SK-N-SH (cell line): ENCODE data around the gene WIPI1. TPM values are rescaled to one million over a fixed set of nuclear protein-coding genes. Genes with fewer than 3 reads are reported as not detected.

ENCODE experiments used
- CTCF ChIA-PET: fragments of 300-600, 350-600 bp; formaldehyde crosslinking; extraction: SDS; loops from one replicate; lab custom pipeline; 2021; lab: Yijun Ruan, JAX
- POLR2A ChIA-PET: fragments of 350-600 bp; sonication (Branson Sonifier 250); formaldehyde crosslinking; extraction: SDS; loops from one replicate; lab custom pipeline; 2020; ENCODE audit warnings: antibody characterized with exemption, inconsistent platforms; lab: Yijun Ruan, JAX
- DNase-seq: peaks from one replicate; pipeline ENCODE4 v3.0.0; 2012
- H2AFZ ChIP-seq: fragments of 200-600 bp; sonication (generic); 2 replicates; pipeline ENCODE4 v1.8.1; 2016; ENCODE audit warnings: antibody characterized with exemption, mild to moderate bottlenecking, low read depth
- H3F3A ChIP-seq: fragments of 200-600 bp; sonication (generic); replicated peaks from 2 replicates; pipeline ENCODE3; 2016; ENCODE audit warnings: antibody characterized with exemption, mild to moderate bottlenecking; ENCODE audit not compliant: insufficient read depth
- H3K27ac ChIP-seq, 2 experiments: fragments of 200-500 bp in 1 of 2; fragments of 200-600 bp in 1 of 2; sonication (Bioruptor generic) in 1 of 2; sonication (generic), shearing (Covaris generic) in 1 of 2; 2 replicates each; pipeline versions ENCODE4 v1.5.1 to v1.6.1; 2014 to 2016; ENCODE audit warnings: low read depth in 2 of 2, inconsistent platforms in 1 of 2, low read length in 1 of 2, mild to moderate bottlenecking in 1 of 2, mixed read lengths in 1 of 2
- H3K27me3 ChIP-seq: fragments of 200-600 bp; sonication (generic), shearing (Covaris generic); 2 replicates; pipeline ENCODE4 v1.6.1; 2016; ENCODE audit warnings: mixed run types; ENCODE audit not compliant: insufficient read depth
- H3K36me3 ChIP-seq, 2 experiments: fragments of 200-500 bp in 1 of 2; fragments of 200-600 bp in 1 of 2; sonication (Bioruptor generic) in 1 of 2; sonication (generic) in 1 of 2; replicated peaks in 1 of 2; 2 replicates each; pipeline versions ENCODE3 to v1.5.1; 2014 to 2016; ENCODE audit warnings: low read length in 1 of 2, mild to moderate bottlenecking in 1 of 2; ENCODE audit not compliant: insufficient read depth in 2 of 2, control insufficient read depth in 1 of 2
- H3K4me1 ChIP-seq, 2 experiments: fragments of 200-500 bp in 1 of 2; fragments of 200-600 bp in 1 of 2; sonication (Bioruptor generic) in 1 of 2; sonication (generic), shearing (Covaris generic) in 1 of 2; 2 replicates each; pipeline versions ENCODE4 v1.5.1 to v1.6.1; 2014 to 2016; ENCODE audit warnings: low read depth in 1 of 2, low read length in 1 of 2, mixed run types in 1 of 2; ENCODE audit not compliant: insufficient read depth in 2 of 2, control insufficient read depth in 1 of 2
- H3K4me2 ChIP-seq: fragments of 200-600 bp; sonication (generic), shearing (Covaris generic); 2 replicates; pipeline ENCODE4 v1.6.1; 2017; ENCODE audit warnings: mixed run types
- H3K4me3 ChIP-seq, 2 experiments: fragments of 200-500 bp in 1 of 2; fragments of 200-600 bp in 1 of 2; sonication (Bioruptor generic) in 1 of 2; sonication (generic), shearing (Covaris generic) in 1 of 2; 2 replicates each; pipeline versions ENCODE4 v1.5.1 to v1.8.1; 2014 to 2016; ENCODE audit warnings: low read depth in 2 of 2, inconsistent platforms in 1 of 2, low read length in 1 of 2, mild to moderate bottlenecking in 1 of 2, mixed read lengths in 1 of 2, moderate library complexity in 1 of 2
- H3K79me2 ChIP-seq: fragments of 200-600 bp; sonication (generic); 2 replicates; pipeline ENCODE4 v1.8.1; 2017; ENCODE audit warnings: mild to moderate bottlenecking; ENCODE audit not compliant: insufficient read depth
- H3K9ac ChIP-seq: fragments of 200-600 bp; sonication (generic); 2 replicates; pipeline ENCODE4 v1.6.1; 2017; ENCODE audit warnings: mixed run types
- H3K9me2 ChIP-seq: fragments of 200-600 bp; sonication (generic); 2 replicates; pipeline ENCODE4 v1.6.1; 2017; ENCODE audit warnings: mixed run types
- H3K9me3 ChIP-seq: fragments of 200-600 bp; sonication (generic); 2 replicates; pipeline ENCODE4 v1.6.1; 2017; ENCODE audit warnings: mixed run types, mild to moderate bottlenecking, moderate library complexity
- H4K20me1 ChIP-seq: fragments of 200-600 bp; sonication (generic); 2 replicates; pipeline ENCODE4 v1.6.1; 2017; ENCODE audit warnings: mild to moderate bottlenecking, mixed run types; ENCODE audit not compliant: insufficient read depth
- ELF1 ChIP-seq: IDR thresholded peaks from 2 replicates; pipeline ENCODE4 v1.4.0; 2012
- EP300 ChIP-seq, 2 experiments: IDR thresholded peaks; 2 replicates each; pipeline versions ENCODE4 v1.4.0 to v1.6.1; 2012; ENCODE audit warnings: borderline replicate concordance in 1 of 2, low read depth in 1 of 2, low read length in 1 of 2
- EZH2phosphoT487 ChIP-seq: fragments of 200-600 bp; sonication (generic); IDR thresholded peaks from 2 replicates; pipeline ENCODE4 v1.6.1; 2017; ENCODE audit warnings: low read depth, mixed run types, mild to moderate bottlenecking, antibody characterized with exemption, moderate library complexity, borderline replicate concordance
- FOSL2 ChIP-seq: IDR thresholded peaks from 2 replicates; pipeline ENCODE4 v1.4.0; 2012; ENCODE audit warnings: low read depth, mild to moderate bottlenecking, moderate library complexity, borderline replicate concordance
- FOXJ3 ChIP-seq: sonication (generic); formaldehyde crosslinking; IDR thresholded peaks from 2 replicates; pipeline ENCODE4 v1.5.1; 2020; ENCODE audit warnings: mild to moderate bottlenecking, missing genetic modification reagents
- FOXM1 ChIP-seq: IDR thresholded peaks from 2 replicates; pipeline ENCODE4 v1.4.0; 2012; ENCODE audit warnings: low read depth, mild to moderate bottlenecking
- GABPA ChIP-seq: IDR thresholded peaks from 2 replicates; pipeline ENCODE4 v1.4.0; 2012; ENCODE audit warnings: low read depth, mild to moderate bottlenecking
- GATA2 ChIP-seq: sonication (generic); formaldehyde crosslinking; IDR thresholded peaks from 2 replicates; pipeline ENCODE4 v1.5.0; 2020; ENCODE audit warnings: mild to moderate bottlenecking, missing genetic modification reagents
- JUND ChIP-seq: IDR thresholded peaks from 2 replicates; pipeline ENCODE4 v1.4.0; 2012
- MAX ChIP-seq: IDR thresholded peaks from 2 replicates; pipeline ENCODE4 v1.4.0; 2012; ENCODE audit warnings: low read depth
- MXI1 ChIP-seq: IDR thresholded peaks from 2 replicates; pipeline ENCODE4 v1.6.1; 2012; ENCODE audit warnings: mild to moderate bottlenecking, low read depth, low read length, improper control_type of control experiment
- RFX5 ChIP-seq: IDR thresholded peaks from 2 replicates; pipeline ENCODE4 v1.6.1; 2012; ENCODE audit warnings: mild to moderate bottlenecking, improper control_type of control experiment, low read length
- RXRA ChIP-seq: IDR thresholded peaks from 2 replicates; pipeline ENCODE4 v1.4.0; 2012; ENCODE audit warnings: low read depth, mild to moderate bottlenecking, borderline replicate concordance
- SIN3A ChIP-seq: IDR thresholded peaks from 2 replicates; pipeline ENCODE4 v1.6.1; 2012; ENCODE audit warnings: low read depth, mild to moderate bottlenecking, low read length, moderate library complexity, borderline replicate concordance
- TAF1 ChIP-seq: IDR thresholded peaks from 2 replicates; pipeline ENCODE4 v1.6.1; 2012; ENCODE audit warnings: low read depth, mild to moderate bottlenecking, low read length, moderate library complexity, borderline replicate concordance
- TCF12 ChIP-seq: IDR thresholded peaks from 2 replicates; pipeline ENCODE4 v1.4.0; 2012
- YY1 ChIP-seq: IDR thresholded peaks from 2 replicates; pipeline ENCODE4 v1.4.0; 2012; ENCODE audit warnings: low read depth, mild to moderate bottlenecking
- WGBS: methylation state at CpG from one replicate; pipeline ENCODE4 v1.1.6; 2017; ENCODE audit warnings: low lambda C conversion rate; 5-methylcytosine and 5-hydroxymethylcytosine counted together
- polyA plus RNA-seq, 3 experiments: library from polyadenylated mRNA; depleted of rRNA; stranded (reverse); fragments of >200 nt; gene quantifications; 2 replicates each; pipeline ENCODE4 v1.2.3, GENCODE V29; 2012
- TF ChIP-seq, protein P1 (sequence below): fragments of 150-350 bp; IDR thresholded peaks from 2 replicates; pipeline ENCODE4 v1.6.1; 2016; ENCODE audit warnings: mild to moderate bottlenecking, low read depth, low read length
- TF ChIP-seq, protein P2 (sequence below): fragments of 200-600 bp; sonication (generic); IDR thresholded peaks from 2 replicates; pipeline ENCODE4 v1.6.1; 2017; ENCODE audit warnings: antibody characterized with exemption, mild to moderate bottlenecking, moderate library complexity
- TF ChIP-seq, protein P3 (sequence below): IDR thresholded peaks from 2 replicates; pipeline ENCODE4 v1.6.1; 2012; ENCODE audit warnings: mild to moderate bottlenecking, low read depth, low read length, moderate library complexity

The WIPI1 gene
- polyA plus RNA-seq, 1 of the 3 experiments (the other 2 are of a cell fraction): 52.7 TPM

- H3K36me3 ChIP-seq: no peaks in the 10 kb centered on the region
- no peaks in the 10 kb centered on the region for H3K9me2 ChIP-seq
- no peaks in the 10 kb centered on the region for H3K79me2 ChIP-seq
- no peaks in the 10 kb centered on the region; the same call in 1 of the 2 replicates for H3K27me3 ChIP-seq
- WGBS: 74% methylated on average over 1 of the region's 1 CpG
- no peak overlapping the region for H3K9ac ChIP-seq
- peaks cover 7% of the 10 kb centered on the region for H3F3A ChIP-seq
- peaks cover 0 to 5% of the 10 kb centered on the region in 2 experiments; a peak in 2 of 4 replicates for H3K4me1 ChIP-seq
- TF ChIP-seq GATA2 (CRISPR knock-in tag): no peak
- TF ChIP-seq MXI1: no peak
- no peak for TF ChIP-seq ELF1
- TF ChIP-seq, protein P1, sequence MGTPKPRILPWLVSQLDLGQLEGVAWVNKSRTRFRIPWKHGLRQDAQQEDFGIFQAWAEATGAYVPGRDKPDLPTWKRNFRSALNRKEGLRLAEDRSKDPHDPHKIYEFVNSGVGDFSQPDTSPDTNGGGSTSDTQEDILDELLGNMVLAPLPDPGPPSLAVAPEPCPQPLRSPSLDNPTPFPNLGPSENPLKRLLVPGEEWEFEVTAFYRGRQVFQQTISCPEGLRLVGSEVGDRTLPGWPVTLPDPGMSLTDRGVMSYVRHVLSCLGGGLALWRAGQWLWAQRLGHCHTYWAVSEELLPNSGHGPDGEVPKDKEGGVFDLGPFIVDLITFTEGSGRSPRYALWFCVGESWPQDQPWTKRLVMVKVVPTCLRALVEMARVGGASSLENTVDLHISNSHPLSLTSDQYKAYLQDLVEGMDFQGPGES: no peak
- no peak for TF ChIP-seq TCF12
- TF ChIP-seq EP300 (IDR thresholded peaks at IDR 0.05; ENCODE audit: borderline replicate concordance in 1 of 2, low read depth in 1 of 2, low read length in 1 of 2): no peak
- TF ChIP-seq, protein P2, sequence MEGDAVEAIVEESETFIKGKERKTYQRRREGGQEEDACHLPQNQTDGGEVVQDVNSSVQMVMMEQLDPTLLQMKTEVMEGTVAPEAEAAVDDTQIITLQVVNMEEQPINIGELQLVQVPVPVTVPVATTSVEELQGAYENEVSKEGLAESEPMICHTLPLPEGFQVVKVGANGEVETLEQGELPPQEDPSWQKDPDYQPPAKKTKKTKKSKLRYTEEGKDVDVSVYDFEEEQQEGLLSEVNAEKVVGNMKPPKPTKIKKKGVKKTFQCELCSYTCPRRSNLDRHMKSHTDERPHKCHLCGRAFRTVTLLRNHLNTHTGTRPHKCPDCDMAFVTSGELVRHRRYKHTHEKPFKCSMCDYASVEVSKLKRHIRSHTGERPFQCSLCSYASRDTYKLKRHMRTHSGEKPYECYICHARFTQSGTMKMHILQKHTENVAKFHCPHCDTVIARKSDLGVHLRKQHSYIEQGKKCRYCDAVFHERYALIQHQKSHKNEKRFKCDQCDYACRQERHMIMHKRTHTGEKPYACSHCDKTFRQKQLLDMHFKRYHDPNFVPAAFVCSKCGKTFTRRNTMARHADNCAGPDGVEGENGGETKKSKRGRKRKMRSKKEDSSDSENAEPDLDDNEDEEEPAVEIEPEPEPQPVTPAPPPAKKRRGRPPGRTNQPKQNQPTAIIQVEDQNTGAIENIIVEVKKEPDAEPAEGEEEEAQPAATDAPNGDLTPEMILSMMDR: no peak
- TF ChIP-seq RXRA: no peak
- TF ChIP-seq FOSL2: no peak
- TF ChIP-seq JUND: no peak
- TF ChIP-seq, protein P3, sequence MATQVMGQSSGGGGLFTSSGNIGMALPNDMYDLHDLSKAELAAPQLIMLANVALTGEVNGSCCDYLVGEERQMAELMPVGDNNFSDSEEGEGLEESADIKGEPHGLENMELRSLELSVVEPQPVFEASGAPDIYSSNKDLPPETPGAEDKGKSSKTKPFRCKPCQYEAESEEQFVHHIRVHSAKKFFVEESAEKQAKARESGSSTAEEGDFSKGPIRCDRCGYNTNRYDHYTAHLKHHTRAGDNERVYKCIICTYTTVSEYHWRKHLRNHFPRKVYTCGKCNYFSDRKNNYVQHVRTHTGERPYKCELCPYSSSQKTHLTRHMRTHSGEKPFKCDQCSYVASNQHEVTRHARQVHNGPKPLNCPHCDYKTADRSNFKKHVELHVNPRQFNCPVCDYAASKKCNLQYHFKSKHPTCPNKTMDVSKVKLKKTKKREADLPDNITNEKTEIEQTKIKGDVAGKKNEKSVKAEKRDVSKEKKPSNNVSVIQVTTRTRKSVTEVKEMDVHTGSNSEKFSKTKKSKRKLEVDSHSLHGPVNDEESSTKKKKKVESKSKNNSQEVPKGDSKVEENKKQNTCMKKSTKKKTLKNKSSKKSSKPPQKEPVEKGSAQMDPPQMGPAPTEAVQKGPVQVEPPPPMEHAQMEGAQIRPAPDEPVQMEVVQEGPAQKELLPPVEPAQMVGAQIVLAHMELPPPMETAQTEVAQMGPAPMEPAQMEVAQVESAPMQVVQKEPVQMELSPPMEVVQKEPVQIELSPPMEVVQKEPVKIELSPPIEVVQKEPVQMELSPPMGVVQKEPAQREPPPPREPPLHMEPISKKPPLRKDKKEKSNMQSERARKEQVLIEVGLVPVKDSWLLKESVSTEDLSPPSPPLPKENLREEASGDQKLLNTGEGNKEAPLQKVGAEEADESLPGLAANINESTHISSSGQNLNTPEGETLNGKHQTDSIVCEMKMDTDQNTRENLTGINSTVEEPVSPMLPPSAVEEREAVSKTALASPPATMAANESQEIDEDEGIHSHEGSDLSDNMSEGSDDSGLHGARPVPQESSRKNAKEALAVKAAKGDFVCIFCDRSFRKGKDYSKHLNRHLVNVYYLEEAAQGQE: no peak
- TF ChIP-seq RFX5: no peak
- no peak for TF ChIP-seq MAX
- no peak for TF ChIP-seq YY1
- TF ChIP-seq TAF1: no peak
- TF ChIP-seq SIN3A: no peak
- no peak for TF ChIP-seq FOXM1
- no peak for TF ChIP-seq GABPA
- TF ChIP-seq FOXJ3 (CRISPR knock-in tag): no peak
- TF ChIP-seq EZH2phosphoT487: no peak
- DNase-seq: no peak
- no peak overlapping the region for H2AFZ ChIP-seq
- H3K9me3 ChIP-seq: no peaks in the 10 kb centered on the region
- no peak overlapping the region for H3K27ac ChIP-seq
- H3K4me2 ChIP-seq: no peak overlapping the region
- CTCF ChIA-PET: no interaction called here
- POLR2A ChIA-PET: no interaction called here
- no peak overlapping the region for H3K4me3 ChIP-seq
- H4K20me1 ChIP-seq: no peaks in the 10 kb centered on the region
Measured at GRCh38 chr17:68505951-68506350, 48.7 kb upstream of the WIPI1 start.
